Subcutaneous adipose tissue (tissue), 4 donors: ENCODE data around the gene BTBD7. TPM values are rescaled to one million over a fixed set of nuclear protein-coding genes. Genes with fewer than 3 reads are reported as not detected.

Source experiments
- total RNA-seq, 4 donors: library from RNA; depleted of rRNA; stranded (reverse); fragments of >200 nt; gene quantifications; one replicate each; pipeline ENCODE4 v1.1.0, GENCODE V29; 2016
- TF ChIP-seq, protein P1 (sequence below): fragments of 450-650 bp; IDR thresholded peaks from one replicate; pipeline ENCODE4 v1.5.1; 2016; ENCODE audit warnings: low read depth, mild to moderate bottlenecking, control low read depth, antibody characterized with exemption, moderate library complexity

Gene BTBD7
- total RNA-seq, 4 donors from 2014 or later: 20.1 to 37.0 (median 23.7) TPM

DNA sequence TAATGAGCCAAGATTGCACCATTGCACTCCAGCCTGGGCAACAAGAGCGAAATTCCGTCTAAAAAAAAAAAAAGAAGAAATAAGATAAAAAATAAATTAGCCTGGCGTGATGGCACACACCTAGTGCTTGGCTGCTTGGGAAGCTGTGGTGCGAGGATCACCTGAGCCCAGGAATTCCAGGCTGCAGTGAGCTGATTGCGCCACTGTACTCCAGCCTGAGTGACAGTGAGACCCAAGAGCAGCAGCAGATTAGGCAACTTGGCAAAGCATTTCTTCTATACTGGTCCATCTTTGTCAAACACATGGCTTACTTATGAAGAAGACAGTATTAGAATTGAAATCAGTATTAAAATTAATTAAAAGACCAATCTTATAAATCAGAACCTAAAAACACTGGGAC lies 132.3 kb downstream of the BTBD7 start:
- TF ChIP-seq, protein P1, sequence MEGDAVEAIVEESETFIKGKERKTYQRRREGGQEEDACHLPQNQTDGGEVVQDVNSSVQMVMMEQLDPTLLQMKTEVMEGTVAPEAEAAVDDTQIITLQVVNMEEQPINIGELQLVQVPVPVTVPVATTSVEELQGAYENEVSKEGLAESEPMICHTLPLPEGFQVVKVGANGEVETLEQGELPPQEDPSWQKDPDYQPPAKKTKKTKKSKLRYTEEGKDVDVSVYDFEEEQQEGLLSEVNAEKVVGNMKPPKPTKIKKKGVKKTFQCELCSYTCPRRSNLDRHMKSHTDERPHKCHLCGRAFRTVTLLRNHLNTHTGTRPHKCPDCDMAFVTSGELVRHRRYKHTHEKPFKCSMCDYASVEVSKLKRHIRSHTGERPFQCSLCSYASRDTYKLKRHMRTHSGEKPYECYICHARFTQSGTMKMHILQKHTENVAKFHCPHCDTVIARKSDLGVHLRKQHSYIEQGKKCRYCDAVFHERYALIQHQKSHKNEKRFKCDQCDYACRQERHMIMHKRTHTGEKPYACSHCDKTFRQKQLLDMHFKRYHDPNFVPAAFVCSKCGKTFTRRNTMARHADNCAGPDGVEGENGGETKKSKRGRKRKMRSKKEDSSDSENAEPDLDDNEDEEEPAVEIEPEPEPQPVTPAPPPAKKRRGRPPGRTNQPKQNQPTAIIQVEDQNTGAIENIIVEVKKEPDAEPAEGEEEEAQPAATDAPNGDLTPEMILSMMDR: no peak

DNA sequence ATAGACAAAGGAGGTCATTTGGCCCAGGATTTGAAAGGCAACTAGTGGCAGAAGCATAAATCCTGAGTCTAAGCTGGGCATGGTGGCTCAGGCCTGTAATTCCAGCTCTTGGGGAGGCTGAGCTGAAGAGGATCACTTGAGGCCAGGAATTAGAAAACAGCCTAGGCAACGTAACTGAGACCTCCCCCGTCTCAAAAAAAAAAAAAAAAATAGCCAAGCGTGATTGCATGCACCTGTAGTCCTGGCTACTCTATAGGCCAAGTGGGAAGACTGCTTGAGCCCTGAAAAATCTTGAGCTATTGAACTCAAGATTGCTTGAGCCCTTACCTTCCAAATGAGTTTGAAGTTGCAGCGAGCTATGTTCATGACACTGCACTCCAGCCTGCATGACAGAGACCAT lies 133.8 kb downstream of the BTBD7 start:
- TF ChIP-seq, protein P1: no peak

DNA sequence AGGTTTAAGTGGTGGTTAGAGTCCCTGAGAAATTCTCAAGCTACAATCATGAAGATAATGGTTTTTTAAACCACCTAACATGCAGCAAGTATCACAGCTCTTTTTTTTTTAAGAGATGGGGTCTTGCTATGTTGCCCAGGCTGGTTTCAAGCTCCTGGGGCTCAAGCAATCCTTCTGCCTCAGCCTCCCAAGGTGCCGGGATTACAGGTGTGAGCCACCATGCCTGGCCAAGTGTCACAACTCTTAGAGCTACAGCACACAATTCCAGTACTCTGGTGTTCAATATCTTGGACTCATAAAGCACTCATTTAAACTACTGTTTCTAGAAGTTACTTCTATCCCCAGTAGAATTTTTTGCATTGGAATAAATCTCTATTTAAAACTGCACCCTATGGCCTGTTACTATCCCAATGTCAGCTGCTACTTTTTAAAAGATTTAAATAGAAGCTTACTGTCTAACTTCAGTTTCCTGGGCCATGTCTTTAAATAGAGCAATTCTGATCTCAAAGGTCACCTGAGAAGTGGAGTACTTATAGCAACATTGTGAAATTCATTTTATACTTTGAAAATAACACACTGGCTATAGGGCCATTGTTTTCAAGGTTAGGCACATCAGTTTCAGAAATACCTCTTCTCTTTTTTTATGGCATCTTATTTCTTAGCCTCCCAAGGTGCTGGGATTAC lies 137.4 kb downstream of the BTBD7 start:
- TF ChIP-seq, protein P1: no peak

Other genes with a start within 250 kb of the BTBD7 start
- gene ITPK1, start 217.1 kb downstream of the BTBD7 start, total RNA-seq: 100 to 1,000 TPM in 1 of 4 donors, 10 to 100 TPM in 3; 53.4 to 109 (median 60.3) TPM
- gene MOAP1, start 148.1 kb downstream of the BTBD7 start, total RNA-seq: 10 to 100 TPM; 12.6 to 31.6 (median 27.4) TPM
- gene LYSET, start 147.7 kb downstream of the BTBD7 start, total RNA-seq: 10 to 100 TPM in 3 of 4 donors, 1 to 10 TPM in 1; 9.4 to 26.9 (median 17.3) TPM
- gene GON7, start 126.0 kb downstream of the BTBD7 start, total RNA-seq: 10 to 100 TPM in 3 of 4 donors, 1 to 10 TPM in 1; 8.9 to 12.7 (median 11.5) TPM
- gene UBR7, start 125.8 kb downstream of the BTBD7 start, total RNA-seq: 10 to 100 TPM; 20.4 to 30.8 (median 25.8) TPM
- not detected for gene COX8C, start 14.1 kb upstream of the BTBD7 start, total RNA-seq
- gene UNC79, start 97.9 kb upstream of the BTBD7 start, total RNA-seq: under 1 TPM; 0.16 to 0.75 (median 0.28) TPM